Bronchial epithelial cell (primary cell): Measurements from ENCODE around the gene AKR1E2. TPM values are rescaled to one million over a fixed set of nuclear protein-coding genes. Genes with fewer than 3 reads are reported as not detected.
A peak's percentile ranks its signal among the peaks of the same experiment; 100 is the strongest.

ENCODE experiments used
- DNase-seq: peaks from one replicate; pipeline ENCODE4 v3.0.0-alpha.2; 2010; ENCODE audit warnings: low read depth
- FAIRE-seq: peaks from 2 replicates; lab custom pipeline; 2011; peaks lifted over from hg19 to GRCh38; lab: Jason Lieb, UNC
- H3K27me3 ChIP-seq: 2 replicates; pipeline ENCODE4 v1.5.1; 2011; ENCODE audit warnings: low read length; ENCODE audit not compliant: control insufficient read depth, insufficient read depth
- H3K36me3 ChIP-seq: 2 replicates; pipeline ENCODE4 v1.5.1; 2011; ENCODE audit warnings: low read length; ENCODE audit not compliant: control insufficient read depth, insufficient read depth
- H3K4me3 ChIP-seq: 2 replicates; pipeline ENCODE4 v1.5.1; 2011; ENCODE audit warnings: mild to moderate bottlenecking, low read depth, low read length, control low read depth
- total RNA-seq: library from RNA; depleted of rRNA; stranded (reverse); fragments of >200 nt; gene quantifications from 2 replicates; pipeline ENCODE4 v1.2.1, GENCODE V29; 2014
- TF ChIP-seq, protein P1 (sequence below): IDR thresholded peaks from 2 replicates; pipeline ENCODE4 v1.5.1; 2011; ENCODE audit warnings: mild to moderate bottlenecking, moderate library complexity, low read length, control low read depth, inconsistent platforms; ENCODE audit not compliant: insufficient read depth, severe bottlenecking

The AKR1E2 gene
- total RNA-seq, 1 donor from 2014 or later: 6.1 TPM

- no peaks in the 10 kb centered on the region for H3K36me3 ChIP-seq
- no peak for DNase-seq
- TF ChIP-seq, protein P1, sequence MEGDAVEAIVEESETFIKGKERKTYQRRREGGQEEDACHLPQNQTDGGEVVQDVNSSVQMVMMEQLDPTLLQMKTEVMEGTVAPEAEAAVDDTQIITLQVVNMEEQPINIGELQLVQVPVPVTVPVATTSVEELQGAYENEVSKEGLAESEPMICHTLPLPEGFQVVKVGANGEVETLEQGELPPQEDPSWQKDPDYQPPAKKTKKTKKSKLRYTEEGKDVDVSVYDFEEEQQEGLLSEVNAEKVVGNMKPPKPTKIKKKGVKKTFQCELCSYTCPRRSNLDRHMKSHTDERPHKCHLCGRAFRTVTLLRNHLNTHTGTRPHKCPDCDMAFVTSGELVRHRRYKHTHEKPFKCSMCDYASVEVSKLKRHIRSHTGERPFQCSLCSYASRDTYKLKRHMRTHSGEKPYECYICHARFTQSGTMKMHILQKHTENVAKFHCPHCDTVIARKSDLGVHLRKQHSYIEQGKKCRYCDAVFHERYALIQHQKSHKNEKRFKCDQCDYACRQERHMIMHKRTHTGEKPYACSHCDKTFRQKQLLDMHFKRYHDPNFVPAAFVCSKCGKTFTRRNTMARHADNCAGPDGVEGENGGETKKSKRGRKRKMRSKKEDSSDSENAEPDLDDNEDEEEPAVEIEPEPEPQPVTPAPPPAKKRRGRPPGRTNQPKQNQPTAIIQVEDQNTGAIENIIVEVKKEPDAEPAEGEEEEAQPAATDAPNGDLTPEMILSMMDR: no peak
- FAIRE-seq: no peak
- no peaks in the 10 kb centered on the region for H3K27me3 ChIP-seq
- H3K4me3 ChIP-seq: no peak overlapping the region
These were observed 33.6 kb upstream of the AKR1E2 start for GRCh38 chr10:4792381-4792780.

GRCh38 chr10:4801405-4801804 lies 24.6 kb upstream of the AKR1E2 start:
- DNase-seq (no peak), FAIRE-seq (no peak)
- TF ChIP-seq, protein P1: no peak
- H3K4me3 ChIP-seq: no peak overlapping the region
- no peaks in the 10 kb centered on the region for H3K36me3 ChIP-seq
- no peaks in the 10 kb centered on the region for H3K27me3 ChIP-seq

- FAIRE-seq: no peak
- Histone ChIP-seq H3K4me3 (no peak overlapping the region), H3K36me3 (no peaks in the 10 kb centered on the region), H3K27me3 (no peaks in the 10 kb centered on the region)
- peak; percentile 78 for DNase-seq
- TF ChIP-seq, protein P1: no peak
These were observed 23.1 kb upstream of the AKR1E2 start for GRCh38 chr10:4802711-4803487.

DNA sequence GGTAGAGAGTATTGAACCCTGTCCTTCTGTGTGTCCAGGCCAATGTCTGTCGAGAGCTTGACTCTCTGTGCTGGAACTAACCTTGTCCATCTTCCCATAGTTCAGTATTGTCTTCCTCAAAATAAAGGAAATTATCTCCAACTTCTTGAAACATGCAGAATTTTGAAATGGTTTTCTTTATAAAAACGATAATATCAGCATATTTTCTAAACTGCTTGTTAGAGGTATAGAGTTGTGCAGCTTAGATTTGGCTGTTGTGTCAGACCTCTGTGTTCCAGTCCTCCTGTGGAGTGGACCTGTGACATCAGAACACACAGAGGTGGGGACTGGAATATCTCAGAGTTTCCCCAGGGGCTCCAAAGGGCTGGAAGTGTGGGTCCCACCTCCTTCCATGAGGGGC lies 22.2 kb upstream of the AKR1E2 start:
- TF ChIP-seq, protein P1: no peak
- FAIRE-seq (no peak), DNase-seq (no peak)
- Histone ChIP-seq H3K4me3 (no peak overlapping the region), H3K27me3 (no peaks in the 10 kb centered on the region), H3K36me3 (no peaks in the 10 kb centered on the region)

- no peaks in the 10 kb centered on the region for H3K36me3 ChIP-seq
- no peak for FAIRE-seq
- DNase-seq: no peak
- no peak overlapping the region for H3K4me3 ChIP-seq
- TF ChIP-seq, protein P1: no peak
- no peaks in the 10 kb centered on the region for H3K27me3 ChIP-seq
These were observed 21.5 kb upstream of the AKR1E2 start for GRCh38 chr10:4804465-4804864.
